Endothelial cell of umbilical vein (primary cell): ENCODE results near the gene ZNF627. TPM values are rescaled to one million over a fixed set of nuclear protein-coding genes. Genes with fewer than 3 reads are reported as not detected.

Experiments
- BruUV-seq: library from RNA; stranded (reverse); fragments of 400-500 nt; replicated peaks from 2 replicates; lab custom pipeline; 2021; lab: Mats Ljungman, UMichigan
- CTCF ChIA-PET: fragments of 300-600, 350-600 bp; sonication (Branson Sonifier 250); formaldehyde crosslinking; loops from one replicate; lab custom pipeline; 2021; ENCODE audit warnings: antibody characterized with exemption, inconsistent platforms; lab: Charles Lee
- POLR2A ChIA-PET: fragments of 300-600, 350-600 bp; sonication (Branson Sonifier 250); formaldehyde crosslinking; loops from one replicate; lab custom pipeline; 2021; ENCODE audit warnings: antibody characterized with exemption, inconsistent platforms; lab: Charles Lee
- DNase-seq: peaks from one replicate; pipeline ENCODE4 v3.0.0-alpha.2; 2011; ENCODE audit warnings: low read depth, low spot score
- FAIRE-seq: peaks from 2 replicates; lab custom pipeline; 2011; peaks lifted over from hg19 to GRCh38; lab: Jason Lieb, UNC
- H2AFZ ChIP-seq: 2 replicates; pipeline ENCODE4 v1.6.0; 2012; ENCODE audit warnings: low read depth, low read length, control low read depth, inconsistent platforms
- H3K27ac ChIP-seq: 2 replicates; pipeline ENCODE4 v1.5.1; 2011; ENCODE audit warnings: low read depth, mild to moderate bottlenecking, control low read depth, low read length, moderate library complexity; ENCODE audit not compliant: insufficient read depth
- H3K27me3 ChIP-seq, 2 experiments: 2 replicates each; pipeline versions ENCODE4 v1.6.0 to v1.6.1; 2011; ENCODE audit warnings: low read length in 2 of 2, mixed read lengths in 1 of 2; ENCODE audit not compliant: control insufficient read depth in 2 of 2, insufficient read depth in 2 of 2
- H3K36me3 ChIP-seq, 2 experiments: 2 replicates in 1 of 2; 3 replicates in 1 of 2; pipeline ENCODE4 v1.5.1; 2011; ENCODE audit warnings: low read length in 2 of 2, mild to moderate bottlenecking in 1 of 2, moderate library complexity in 1 of 2; ENCODE audit not compliant: control insufficient read depth in 2 of 2, insufficient read depth in 2 of 2; ENCODE audit errors: extremely low read depth in 1 of 2
- H3K4me1 ChIP-seq: 3 replicates; pipeline ENCODE4 v1.5.1; 2011; ENCODE audit warnings: mild to moderate bottlenecking, low read length; ENCODE audit not compliant: control insufficient read depth, insufficient read depth; ENCODE audit errors: extremely low read depth
- H3K4me2 ChIP-seq: 2 replicates; pipeline ENCODE4 v1.6.1; 2011; ENCODE audit warnings: low read length, control low read depth, mixed read lengths; ENCODE audit not compliant: insufficient read depth
- H3K4me3 ChIP-seq, 3 experiments: fragments of 200-600 bp in 1 of 3; sonication (generic), shearing (Covaris generic) in 1 of 3; replicated peaks in 1 of 3; 2 replicates each; pipeline ENCODE4 v1.5.1; 2011 to 2016; ENCODE audit warnings: control low read depth in 3 of 3, low read length in 3 of 3, mild to moderate bottlenecking in 2 of 3, inconsistent platforms in 1 of 3, low read depth in 1 of 3, moderate library complexity in 1 of 3; ENCODE audit not compliant: insufficient read depth in 1 of 3
- H3K79me2 ChIP-seq: 2 replicates; pipeline ENCODE4 v1.6.0; 2012; ENCODE audit warnings: low read length, inconsistent platforms; ENCODE audit not compliant: control insufficient read depth, insufficient read depth
- H3K9ac ChIP-seq: replicated peaks from 2 replicates; pipeline ENCODE3; 2011; ENCODE audit warnings: low read length, control low read depth; ENCODE audit not compliant: insufficient read depth; ENCODE audit errors: extremely low read depth
- H3K9me1 ChIP-seq: replicated peaks from 3 replicates; pipeline ENCODE4 v1.6.0; 2011; ENCODE audit warnings: mild to moderate bottlenecking, low read length; ENCODE audit not compliant: control insufficient read depth, insufficient read depth; ENCODE audit errors: extremely low read depth
- H3K9me3 ChIP-seq: replicated peaks from 2 replicates; pipeline ENCODE4 v1.5.1; 2012; ENCODE audit warnings: low read length, inconsistent platforms; ENCODE audit not compliant: control insufficient read depth, insufficient read depth
- H4K20me1 ChIP-seq: replicated peaks from 2 replicates; pipeline ENCODE3; 2011; ENCODE audit warnings: mild to moderate bottlenecking, low read length; ENCODE audit not compliant: control insufficient read depth, insufficient read depth; ENCODE audit errors: extremely low read depth
- EZH2 ChIP-seq: IDR thresholded peaks from 2 replicates; pipeline ENCODE4 v1.6.1; 2012; ENCODE audit warnings: borderline replicate concordance, low read depth, mild to moderate bottlenecking, moderate library complexity, low read length, inconsistent platforms; ENCODE audit not compliant: severe bottlenecking
- JUN ChIP-seq: IDR thresholded peaks from 2 replicates; pipeline ENCODE4 v1.6.1; 2011; ENCODE audit warnings: borderline replicate concordance, low read depth; ENCODE audit not compliant: insufficient read length, insufficient read depth
- MYC ChIP-seq: IDR thresholded peaks from one replicate; pipeline ENCODE4 v1.6.1; 2011; ENCODE audit warnings: mild to moderate bottlenecking, low read depth, low read length
- POLR2A ChIP-seq: IDR thresholded peaks from 2 replicates; pipeline ENCODE4 v1.6.1; 2012; ENCODE audit warnings: low read depth, mild to moderate bottlenecking, control low read depth, low read length
- POLR2AphosphoS5 ChIP-seq: IDR thresholded peaks from 2 replicates; pipeline ENCODE4 v1.6.1; 2012; ENCODE audit warnings: low read depth, mild to moderate bottlenecking, control low read depth, low read length, moderate library complexity; ENCODE audit not compliant: insufficient read depth
- dilution Hi-C: fragments of 300-500 bp; cut with MboI; formaldehyde crosslinking; loops from one replicate; pipeline ENCODE4 v1.15.0; 2019; ENCODE audit warnings: low sequenced_read_pairs; ENCODE audit not compliant: extremely low pct_ligation_motif_present
- intact Hi-C: fragments of 100-400 bp; cut with micrococcal nuclease; formaldehyde crosslinking; loops from one replicate; pipeline ENCODE4 v1.10.0; 2022
- polyA plus RNA-seq, 4 experiments: library from polyadenylated mRNA; depleted of rRNA in 3 of 4; stranded (reverse) in 3 of 4; unstranded in 1 of 4; fragments of >200 nt; gene quantifications; 2 replicates each; pipeline versions ENCODE4 v1.2.1 to v1.2.3, GENCODE V29; 2011 to 2012; ENCODE audit warnings: missing spikeins in 1 of 4
- total RNA-seq: library from RNA; stranded (reverse); gene quantifications from 2 replicates; pipeline ENCODE4 v1.2.3, GENCODE V29; 2021
- TF ChIP-seq, protein P1 (sequence below): IDR thresholded peaks from 2 replicates; pipeline ENCODE4 v1.6.1; 2011; ENCODE audit not compliant: insufficient read depth, insufficient read length
- TF ChIP-seq, protein P2 (sequence below), 2 donors: IDR thresholded peaks; 1 replicate in 1 of 2; 2 replicates in 1 of 2; pipeline ENCODE4 v1.5.1; 2011; ENCODE audit warnings: low read length in 2 of 2, mild to moderate bottlenecking in 2 of 2, moderate library complexity in 2 of 2, control low read depth in 1 of 2, inconsistent platforms in 1 of 2, low read depth in 1 of 2; ENCODE audit not compliant: insufficient read depth in 1 of 2; ENCODE audit errors: extremely low read depth in 1 of 2

Gene ZNF627
- total and polyA plus RNA-seq, 2 donors (not counting 3 experiments of a cell fraction or from before 2014, with no cell fraction given): 5.6 to 9.7 TPM

DNA sequence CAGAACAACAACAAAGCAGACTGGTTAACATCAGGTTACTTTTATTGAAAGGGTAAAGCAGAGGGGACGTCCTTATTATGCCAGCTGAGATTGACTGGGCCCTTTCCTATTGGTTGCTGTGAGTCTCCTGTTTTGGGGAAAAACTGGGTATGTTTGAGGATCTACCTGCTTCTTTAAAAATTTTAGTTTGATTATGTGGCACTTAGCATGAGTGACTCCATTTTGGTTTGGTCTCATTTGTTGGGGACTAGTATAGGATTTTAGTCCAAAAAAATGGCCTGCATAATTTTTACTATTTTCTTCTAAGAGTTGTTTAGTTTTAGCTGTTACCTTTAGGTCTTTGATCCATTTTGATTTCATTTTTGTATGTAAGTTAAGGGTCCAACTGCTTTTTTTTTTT is 14.4 kb downstream of the ZNF627 start:
- CTCF ChIA-PET: no interaction called here
- no TSS peak for BruUV-seq
- H3K36me3 ChIP-seq: peaks cover 8 to 12% of the 10 kb centered on the region in 2 experiments
- H3K27ac ChIP-seq: no peak overlapping the region
- H3K4me3 ChIP-seq: no peak overlapping the region
- peaks cover 12% of the 10 kb centered on the region for H3K79me2 ChIP-seq
- TF ChIP-seq EZH2: no peak
- no peak for TF ChIP-seq MYC
- TF ChIP-seq POLR2AphosphoS5: no peak
- TF ChIP-seq, protein P1, sequence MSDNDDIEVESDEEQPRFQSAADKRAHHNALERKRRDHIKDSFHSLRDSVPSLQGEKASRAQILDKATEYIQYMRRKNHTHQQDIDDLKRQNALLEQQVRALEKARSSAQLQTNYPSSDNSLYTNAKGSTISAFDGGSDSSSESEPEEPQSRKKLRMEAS: no peak
- TF ChIP-seq JUN: no peak
- TF ChIP-seq, protein P2, sequence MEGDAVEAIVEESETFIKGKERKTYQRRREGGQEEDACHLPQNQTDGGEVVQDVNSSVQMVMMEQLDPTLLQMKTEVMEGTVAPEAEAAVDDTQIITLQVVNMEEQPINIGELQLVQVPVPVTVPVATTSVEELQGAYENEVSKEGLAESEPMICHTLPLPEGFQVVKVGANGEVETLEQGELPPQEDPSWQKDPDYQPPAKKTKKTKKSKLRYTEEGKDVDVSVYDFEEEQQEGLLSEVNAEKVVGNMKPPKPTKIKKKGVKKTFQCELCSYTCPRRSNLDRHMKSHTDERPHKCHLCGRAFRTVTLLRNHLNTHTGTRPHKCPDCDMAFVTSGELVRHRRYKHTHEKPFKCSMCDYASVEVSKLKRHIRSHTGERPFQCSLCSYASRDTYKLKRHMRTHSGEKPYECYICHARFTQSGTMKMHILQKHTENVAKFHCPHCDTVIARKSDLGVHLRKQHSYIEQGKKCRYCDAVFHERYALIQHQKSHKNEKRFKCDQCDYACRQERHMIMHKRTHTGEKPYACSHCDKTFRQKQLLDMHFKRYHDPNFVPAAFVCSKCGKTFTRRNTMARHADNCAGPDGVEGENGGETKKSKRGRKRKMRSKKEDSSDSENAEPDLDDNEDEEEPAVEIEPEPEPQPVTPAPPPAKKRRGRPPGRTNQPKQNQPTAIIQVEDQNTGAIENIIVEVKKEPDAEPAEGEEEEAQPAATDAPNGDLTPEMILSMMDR (IDR thresholded peaks at IDR 0.05; ENCODE audit: extremely low read depth in 1 of 2, insufficient read depth in 1 of 2, low read depth in 1 of 2, low read length in 2 of 2): no peak
- no peak for TF ChIP-seq POLR2A
- H3K4me1 ChIP-seq: no peaks in the 10 kb centered on the region
- H3K9me1 ChIP-seq: no peaks in the 10 kb centered on the region
- intact Hi-C loops: no loop called here
- DNase-seq: no peak
- no peak overlapping the region for H2AFZ ChIP-seq
- POLR2A ChIA-PET: no interaction called here
- H3K9me3 ChIP-seq: peaks cover 6% of the 10 kb centered on the region
- H4K20me1 ChIP-seq: no peaks in the 10 kb centered on the region
- H3K27me3 ChIP-seq: no peaks in the 10 kb centered on the region
- H3K9ac ChIP-seq: no peak overlapping the region
- dilution Hi-C loops: no loop called here
- FAIRE-seq: no peak
- H3K4me2 ChIP-seq: no peak overlapping the region
